Heart right ventricle (tissue), 16 donors: ENCODE measurements around the gene CNTLN. TPM values are rescaled to one million over a fixed set of nuclear protein-coding genes. Genes with fewer than 3 reads are reported as not detected.

Experiments used
- ATAC-seq, 8 donors: fragments of 200-7000 bp; cut with Tn5 transposase; one replicate each; pipeline ENCODE4 v1.9.1; 2020; ENCODE audit warnings: mild to moderate bottlenecking in 8 of 8, moderate library complexity in 8 of 8, moderate number of reproducible peaks in 1 of 8
- DNase-seq, 2 donors: peaks; one replicate each; pipeline ENCODE4 v3.0.0-alpha.2; 2020
- H3K27ac ChIP-seq, 10 donors: fragments of 200-600 bp; sonication (generic) in 2 of 10; one replicate each; pipeline versions ENCODE4 v1.5.0 to v1.8.0; 2020 to 2022; ENCODE audit warnings: mild to moderate bottlenecking in 3 of 10
- H3K27me3 ChIP-seq, 7 donors: fragments of 200-600 bp; one replicate each; pipeline ENCODE4 v1.8.0; 2021 to 2022; ENCODE audit warnings: mild to moderate bottlenecking in 2 of 7
- H3K36me3 ChIP-seq, 9 donors: fragments of 200-600 bp; sonication (generic) in 1 of 9; one replicate each; pipeline versions ENCODE4 v1.5.0 to v1.8.0; 2020 to 2022; ENCODE audit warnings: mild to moderate bottlenecking in 2 of 9
- H3K4me1 ChIP-seq, 9 donors: fragments of 200-600 bp; sonication (generic) in 1 of 9; one replicate each; pipeline versions ENCODE4 v1.5.0 to v1.8.0; 2020 to 2022; ENCODE audit warnings: mild to moderate bottlenecking in 4 of 9
- H3K4me3 ChIP-seq, 10 donors: fragments of 200-600 bp; sonication (generic) in 2 of 10; one replicate each; pipeline versions ENCODE4 v1.5.0 to v1.8.0; 2020 to 2022; ENCODE audit warnings: mild to moderate bottlenecking in 7 of 10, moderate library complexity in 2 of 10
- H3K9me3 ChIP-seq, 11 donors: fragments of 200-600 bp in 10 of 11; sonication (generic) in 2 of 11; one replicate each; pipeline versions ENCODE4 v1.5.0 to v1.8.0; 2013 to 2022; ENCODE audit warnings: mild to moderate bottlenecking in 2 of 11, control low read depth in 1 of 11, moderate library complexity in 1 of 11
- CTCF ChIP-seq, 9 donors: fragments of 200-600 bp; sonication (generic) in 2 of 9; IDR thresholded peaks; one replicate each; pipeline versions ENCODE4 v1.5.0 to v1.8.0; 2021 to 2022; ENCODE audit warnings: antibody characterized with exemption in 9 of 9, mild to moderate bottlenecking in 5 of 9, moderate library complexity in 1 of 9
- WGBS, 2 donors: extraction: QIAGEN DNeasy Blood & Tissue Kit; methylation state at CpG; one replicate each; pipeline ENCODE4 v1.1.7; 2013; ENCODE audit warnings: inconsistent platforms in 1 of 2; 5-methylcytosine and 5-hydroxymethylcytosine counted together
- intact Hi-C, 10 donors: fragments of 100-400 bp; cut with DNase I; formaldehyde crosslinking; loops; one replicate each; pipeline versions ENCODE4 v1.11.1 to v1.14.2; 2022
- long read RNA-seq, 3 donors: library from polyadenylated mRNA; unstranded; transcript quantifications; one replicate each; pipeline ENCODE4 v2.0.0, GENCODE V29; 2020 to 2021
- polyA plus RNA-seq, 2 donors: library from polyadenylated mRNA; stranded (reverse); fragments of 200-250 nt; gene quantifications; one replicate each; pipeline ENCODE4 v1.2.3, GENCODE V29; 2013
- total RNA-seq, 10 donors: library from RNA; stranded (reverse); fragmentation: NEBNext Ultra II Directional in 3 of 10; extraction: Animal tissue kit (Norgen Biotek cat#: 25700) in 3 of 10; gene quantifications; one replicate each; pipeline versions ENCODE4 v1.2.1 to v1.2.4, GENCODE V29; 2021 to 2023
- donor health status: Arrhythmogenic right ventricular cardiomyopathy.
- donor health status: ischemic (EF 13 %, LVEDD 7.1; RV severe dilation, severe dysfunction).
- donor health status: healthy with polysubstance abuse.
- donor health status: DM: no; HTN: yes; CAD: no.
- donor health status: DM: no; HTN: no; CAD: no.
- donor health status: ischemic (EF 25% LVEDD 6.9; RV normal size, moderate dysfunction).
- donor health status: ischemic (EF 25% LVEDD 5.7; RV mildly dilated, moderate dysfunction).
- donor health status: healthy.
- donor health status: DM: yes; HTN: yes; CAD: no.
- donor health status: Ischemic cardiomyopathy.
- donor health status: ischemic (EF 35%, LVEDD 5.7; RV mildly dilated, moderate dysfunction).
- donor health status: nonischemic (EF 11% LVEDD 7.7; RV severe dilation, severe dysfunction).
- donor health status: DM: yes; HTN: yes; CAD: no.
- donor health status: PGD.
- donor health status: ischemic (EF 29% LVEDD 5.4; RV normal size, mild dysfunction).
- donor health status: nonischemic (EF 23%, LVEDD 6.1; RV moderate dilation, normal function).

Gene CNTLN
- 1 to 10 TPM; 1.5 to 3.6 (median 2.3) TPM for total RNA-seq
- 1 to 10 TPM; 1.6 to 2.0 TPM for polyA plus RNA-seq
- long read RNA-seq, donor 1, full-length matches to known transcripts: 1 of 3 reads
- long read RNA-seq, donor 1, partial matches to known transcripts: 1 of 3 reads
- long read RNA-seq, donor 1, other reads (novel, unspliced or antisense): 1 of 3 reads
- long read RNA-seq, donor 2, full-length matches to known transcripts: 3 of 5 reads
- long read RNA-seq, donor 2, partial matches to known transcripts: 1 of 5 reads
- long read RNA-seq, donor 2, other reads (novel, unspliced or antisense): 1 of 5 reads
- long read RNA-seq, donor 3, partial matches to known transcripts: 1 of 3 reads
- long read RNA-seq, donor 3, other reads (novel, unspliced or antisense): 1 of 3 reads

GRCh38 chr9:17134396-17135294 is at the start of gene CNTLN:
TSS of gene CNTLN (plus strand) at chr9:17135040. CDS start at chr9:17135066, 26 bp downstream.
- 1 to 2% methylated on average over 59 to 61 of the region's 61 CpGs for WGBS, 2 donors
- peak within 1 kb of the TSS; percentile 73 to 98 (median 88) for H3K4me3 ChIP-seq
- H3K9me3 ChIP-seq: no peaks in the 10 kb centered on the region
- H3K27me3 ChIP-seq: no peaks in the 10 kb centered on the region
- peaks cover 0 to 23% (median 7%) of the 10 kb centered on the region in 9 donors for H3K4me1 ChIP-seq
- H3K36me3 ChIP-seq: no peaks in the 10 kb centered on the region
- H3K27ac ChIP-seq: peak within 1 kb of the TSS; percentile 25 to 95 (median 88)
- DNase-seq: peak; percentile 96 to 99
- ATAC-seq: peak; percentile 96 to 99 (median 98)
- intact Hi-C loops: no loop called here
- no peak for TF ChIP-seq CTCF (IDR thresholded peaks at IDR 0.05)

- H3K9me3 ChIP-seq: no peaks in the 10 kb centered on the region
- no peak overlapping the region for H3K4me3 ChIP-seq
- no peak for DNase-seq
- WGBS, 2 donors: 91 to 92% methylated on average over 5 of the region's 5 CpGs
- H3K4me1 ChIP-seq: no peaks in the 10 kb centered on the region
- TF ChIP-seq CTCF (IDR thresholded peaks at IDR 0.05): no peak
- ATAC-seq: no peak
- no peaks in the 10 kb centered on the region for H3K27me3 ChIP-seq
- intact Hi-C loops: no loop called here
- H3K27ac ChIP-seq: no peak overlapping the region
- H3K36me3 ChIP-seq: no peaks in the 10 kb centered on the region
Observed at GRCh38 chr9:17088566-17088965, 46.3 kb upstream of the CNTLN start.

GRCh38 chr9:17090041-17090440 is 44.8 kb upstream of the CNTLN start:
- intact Hi-C loops: no loop called here
- no peaks in the 10 kb centered on the region for H3K4me1 ChIP-seq
- no peak overlapping the region for H3K27ac ChIP-seq
- H3K9me3 ChIP-seq: no peaks in the 10 kb centered on the region
- ATAC-seq (no peak), DNase-seq (no peak)
- H3K36me3 ChIP-seq: no peaks in the 10 kb centered on the region
- no peak overlapping the region for H3K4me3 ChIP-seq
- no peak for TF ChIP-seq CTCF (IDR thresholded peaks at IDR 0.05)
- WGBS, 2 donors: 95% methylated on average over 1 of the region's 1 CpG
- no peaks in the 10 kb centered on the region for H3K27me3 ChIP-seq

GRCh38 chr9:17116400-17116837 is 18.4 kb upstream of the CNTLN start:
- Histone ChIP-seq H3K4me3 (no peak overlapping the region), H3K27me3 (peaks cover 0 to 5% (median 0%) of the 10 kb centered on the region in 7 donors), H3K36me3 (no peaks in the 10 kb centered on the region), H3K4me1 (peaks cover 0 to 8% (median 0%) of the 10 kb centered on the region in 9 donors), H3K9me3 (no peaks in the 10 kb centered on the region), H3K27ac (peak overlapping the region in 1 of 10 donors; percentile 7)
- ATAC-seq (peak in 2 of 8 donors; percentile 20 to 43), DNase-seq (no peak)
- 12 to 22% methylated on average over 4 of the region's 4 CpGs for WGBS, 2 donors
- intact Hi-C loops: loop anchor here in 7 of 10 donors (1.0 to 10.0 kb wide), 5 partner anchors 342 to 348 kb away; no protein-coding TSS in a partner anchor
- TF ChIP-seq CTCF (IDR thresholded peaks at IDR 0.05): peak in 8 of 9 donors; percentile 25 to 71 (median 58)
